GM23338 (cell line): ENCODE results near the gene PSPC1.

ENCODE experiments used
- CREB1 ChIP-seq: fragments of 250-450 bp; sonication (Bioruptor Pico); IDR thresholded peaks from 2 replicates; pipeline ENCODE4 v1.5.0; 2020; ENCODE audit warnings: low read depth, mild to moderate bottlenecking, moderate library complexity
- ETS1 ChIP-seq: IDR thresholded peaks from 2 replicates; pipeline ENCODE4 v1.6.1; 2016; ENCODE audit warnings: antibody characterized with exemption
- EZH2 ChIP-seq: fragments of 200-600 bp; sonication (generic); IDR thresholded peaks from one replicate; pipeline ENCODE4 v1.8.0; 2017; ENCODE audit warnings: antibody characterized with exemption, mild to moderate bottlenecking, low read depth; ENCODE audit not compliant: unreplicated experiment
- EZH2phosphoT487 ChIP-seq: fragments of 200-600 bp; sonication (generic); IDR thresholded peaks from one replicate; pipeline ENCODE4 v1.8.1; 2018; ENCODE audit warnings: antibody characterized with exemption; ENCODE audit not compliant: unreplicated experiment
- JUNB ChIP-seq: IDR thresholded peaks from one replicate; pipeline ENCODE4 v1.6.1; 2016; ENCODE audit warnings: antibody characterized with exemption; ENCODE audit not compliant: unreplicated experiment
- NANOG ChIP-seq: IDR thresholded peaks from 2 replicates; pipeline ENCODE4 v1.6.1; 2016; ENCODE audit warnings: antibody characterized with exemption, borderline replicate concordance
- POLR2AphosphoS5 ChIP-seq: IDR thresholded peaks from 2 replicates; pipeline ENCODE4 v1.6.1; 2016; ENCODE audit warnings: antibody characterized with exemption, low read depth
- STAT1 ChIP-seq: IDR thresholded peaks from one replicate; pipeline ENCODE4 v1.6.1; 2016; ENCODE audit warnings: antibody characterized with exemption; ENCODE audit not compliant: unreplicated experiment
- ZNF114 ChIP-seq: fragments of 250-450 bp; sonication (Bioruptor Pico); IDR thresholded peaks from 2 replicates; pipeline ENCODE4 v1.5.0; 2020; ENCODE audit warnings: mild to moderate bottlenecking, moderate library complexity
- ZNF331 ChIP-seq: fragments of 250-450 bp; sonication (Bioruptor Pico); IDR thresholded peaks from 2 replicates; pipeline ENCODE4 v1.5.0; 2020; ENCODE audit warnings: low read depth, mild to moderate bottlenecking, moderate library complexity
- TF ChIP-seq, protein P1 (sequence below), 2 experiments: fragments of 200-600 bp in 1 of 2; sonication (generic) in 1 of 2; conservative IDR thresholded peaks; 2 replicates each; pipeline versions ENCODE4 v1.5.1 to v1.6.1; 2016 to 2017; ENCODE audit warnings: antibody characterized with exemption in 2 of 2, low read depth in 2 of 2, mild to moderate bottlenecking in 2 of 2, moderate library complexity in 1 of 2
- TF ChIP-seq, protein P2 (sequence below): IDR thresholded peaks from one replicate; pipeline ENCODE4 v1.6.1; 2018; ENCODE audit warnings: antibody characterized with exemption; ENCODE audit not compliant: unreplicated experiment
- TF ChIP-seq, protein P3 (sequence below): fragments of 250-450 bp; sonication (Bioruptor Pico); IDR thresholded peaks from 2 replicates; pipeline ENCODE4 v1.5.0; 2020; ENCODE audit warnings: mild to moderate bottlenecking, moderate library complexity

GRCh38 chr13:19713186-19713965, 69.4 kb downstream of the PSPC1 start:
- TF ChIP-seq, protein P1, sequence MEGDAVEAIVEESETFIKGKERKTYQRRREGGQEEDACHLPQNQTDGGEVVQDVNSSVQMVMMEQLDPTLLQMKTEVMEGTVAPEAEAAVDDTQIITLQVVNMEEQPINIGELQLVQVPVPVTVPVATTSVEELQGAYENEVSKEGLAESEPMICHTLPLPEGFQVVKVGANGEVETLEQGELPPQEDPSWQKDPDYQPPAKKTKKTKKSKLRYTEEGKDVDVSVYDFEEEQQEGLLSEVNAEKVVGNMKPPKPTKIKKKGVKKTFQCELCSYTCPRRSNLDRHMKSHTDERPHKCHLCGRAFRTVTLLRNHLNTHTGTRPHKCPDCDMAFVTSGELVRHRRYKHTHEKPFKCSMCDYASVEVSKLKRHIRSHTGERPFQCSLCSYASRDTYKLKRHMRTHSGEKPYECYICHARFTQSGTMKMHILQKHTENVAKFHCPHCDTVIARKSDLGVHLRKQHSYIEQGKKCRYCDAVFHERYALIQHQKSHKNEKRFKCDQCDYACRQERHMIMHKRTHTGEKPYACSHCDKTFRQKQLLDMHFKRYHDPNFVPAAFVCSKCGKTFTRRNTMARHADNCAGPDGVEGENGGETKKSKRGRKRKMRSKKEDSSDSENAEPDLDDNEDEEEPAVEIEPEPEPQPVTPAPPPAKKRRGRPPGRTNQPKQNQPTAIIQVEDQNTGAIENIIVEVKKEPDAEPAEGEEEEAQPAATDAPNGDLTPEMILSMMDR (conservative IDR thresholded peaks at IDR 0.05; ENCODE audit: low read depth in 2 of 2), result no peak
- no peak for TF ChIP-seq EZH2
- no peak for TF ChIP-seq POLR2AphosphoS5
- TF ChIP-seq EZH2phosphoT487, result no peak
- no peak for TF ChIP-seq NANOG
- TF ChIP-seq, protein P2, sequence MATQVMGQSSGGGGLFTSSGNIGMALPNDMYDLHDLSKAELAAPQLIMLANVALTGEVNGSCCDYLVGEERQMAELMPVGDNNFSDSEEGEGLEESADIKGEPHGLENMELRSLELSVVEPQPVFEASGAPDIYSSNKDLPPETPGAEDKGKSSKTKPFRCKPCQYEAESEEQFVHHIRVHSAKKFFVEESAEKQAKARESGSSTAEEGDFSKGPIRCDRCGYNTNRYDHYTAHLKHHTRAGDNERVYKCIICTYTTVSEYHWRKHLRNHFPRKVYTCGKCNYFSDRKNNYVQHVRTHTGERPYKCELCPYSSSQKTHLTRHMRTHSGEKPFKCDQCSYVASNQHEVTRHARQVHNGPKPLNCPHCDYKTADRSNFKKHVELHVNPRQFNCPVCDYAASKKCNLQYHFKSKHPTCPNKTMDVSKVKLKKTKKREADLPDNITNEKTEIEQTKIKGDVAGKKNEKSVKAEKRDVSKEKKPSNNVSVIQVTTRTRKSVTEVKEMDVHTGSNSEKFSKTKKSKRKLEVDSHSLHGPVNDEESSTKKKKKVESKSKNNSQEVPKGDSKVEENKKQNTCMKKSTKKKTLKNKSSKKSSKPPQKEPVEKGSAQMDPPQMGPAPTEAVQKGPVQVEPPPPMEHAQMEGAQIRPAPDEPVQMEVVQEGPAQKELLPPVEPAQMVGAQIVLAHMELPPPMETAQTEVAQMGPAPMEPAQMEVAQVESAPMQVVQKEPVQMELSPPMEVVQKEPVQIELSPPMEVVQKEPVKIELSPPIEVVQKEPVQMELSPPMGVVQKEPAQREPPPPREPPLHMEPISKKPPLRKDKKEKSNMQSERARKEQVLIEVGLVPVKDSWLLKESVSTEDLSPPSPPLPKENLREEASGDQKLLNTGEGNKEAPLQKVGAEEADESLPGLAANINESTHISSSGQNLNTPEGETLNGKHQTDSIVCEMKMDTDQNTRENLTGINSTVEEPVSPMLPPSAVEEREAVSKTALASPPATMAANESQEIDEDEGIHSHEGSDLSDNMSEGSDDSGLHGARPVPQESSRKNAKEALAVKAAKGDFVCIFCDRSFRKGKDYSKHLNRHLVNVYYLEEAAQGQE, result no peak
- TF ChIP-seq STAT1, result no peak
- no peak for TF ChIP-seq CREB1 (CRISPR knock-in tag)
- no peak for TF ChIP-seq ZNF331 (CRISPR knock-in tag)
- no peak for TF ChIP-seq JUNB
- no peak for TF ChIP-seq ZNF114 (CRISPR knock-in tag)
- no peak for TF ChIP-seq ETS1
- TF ChIP-seq, protein P3, sequence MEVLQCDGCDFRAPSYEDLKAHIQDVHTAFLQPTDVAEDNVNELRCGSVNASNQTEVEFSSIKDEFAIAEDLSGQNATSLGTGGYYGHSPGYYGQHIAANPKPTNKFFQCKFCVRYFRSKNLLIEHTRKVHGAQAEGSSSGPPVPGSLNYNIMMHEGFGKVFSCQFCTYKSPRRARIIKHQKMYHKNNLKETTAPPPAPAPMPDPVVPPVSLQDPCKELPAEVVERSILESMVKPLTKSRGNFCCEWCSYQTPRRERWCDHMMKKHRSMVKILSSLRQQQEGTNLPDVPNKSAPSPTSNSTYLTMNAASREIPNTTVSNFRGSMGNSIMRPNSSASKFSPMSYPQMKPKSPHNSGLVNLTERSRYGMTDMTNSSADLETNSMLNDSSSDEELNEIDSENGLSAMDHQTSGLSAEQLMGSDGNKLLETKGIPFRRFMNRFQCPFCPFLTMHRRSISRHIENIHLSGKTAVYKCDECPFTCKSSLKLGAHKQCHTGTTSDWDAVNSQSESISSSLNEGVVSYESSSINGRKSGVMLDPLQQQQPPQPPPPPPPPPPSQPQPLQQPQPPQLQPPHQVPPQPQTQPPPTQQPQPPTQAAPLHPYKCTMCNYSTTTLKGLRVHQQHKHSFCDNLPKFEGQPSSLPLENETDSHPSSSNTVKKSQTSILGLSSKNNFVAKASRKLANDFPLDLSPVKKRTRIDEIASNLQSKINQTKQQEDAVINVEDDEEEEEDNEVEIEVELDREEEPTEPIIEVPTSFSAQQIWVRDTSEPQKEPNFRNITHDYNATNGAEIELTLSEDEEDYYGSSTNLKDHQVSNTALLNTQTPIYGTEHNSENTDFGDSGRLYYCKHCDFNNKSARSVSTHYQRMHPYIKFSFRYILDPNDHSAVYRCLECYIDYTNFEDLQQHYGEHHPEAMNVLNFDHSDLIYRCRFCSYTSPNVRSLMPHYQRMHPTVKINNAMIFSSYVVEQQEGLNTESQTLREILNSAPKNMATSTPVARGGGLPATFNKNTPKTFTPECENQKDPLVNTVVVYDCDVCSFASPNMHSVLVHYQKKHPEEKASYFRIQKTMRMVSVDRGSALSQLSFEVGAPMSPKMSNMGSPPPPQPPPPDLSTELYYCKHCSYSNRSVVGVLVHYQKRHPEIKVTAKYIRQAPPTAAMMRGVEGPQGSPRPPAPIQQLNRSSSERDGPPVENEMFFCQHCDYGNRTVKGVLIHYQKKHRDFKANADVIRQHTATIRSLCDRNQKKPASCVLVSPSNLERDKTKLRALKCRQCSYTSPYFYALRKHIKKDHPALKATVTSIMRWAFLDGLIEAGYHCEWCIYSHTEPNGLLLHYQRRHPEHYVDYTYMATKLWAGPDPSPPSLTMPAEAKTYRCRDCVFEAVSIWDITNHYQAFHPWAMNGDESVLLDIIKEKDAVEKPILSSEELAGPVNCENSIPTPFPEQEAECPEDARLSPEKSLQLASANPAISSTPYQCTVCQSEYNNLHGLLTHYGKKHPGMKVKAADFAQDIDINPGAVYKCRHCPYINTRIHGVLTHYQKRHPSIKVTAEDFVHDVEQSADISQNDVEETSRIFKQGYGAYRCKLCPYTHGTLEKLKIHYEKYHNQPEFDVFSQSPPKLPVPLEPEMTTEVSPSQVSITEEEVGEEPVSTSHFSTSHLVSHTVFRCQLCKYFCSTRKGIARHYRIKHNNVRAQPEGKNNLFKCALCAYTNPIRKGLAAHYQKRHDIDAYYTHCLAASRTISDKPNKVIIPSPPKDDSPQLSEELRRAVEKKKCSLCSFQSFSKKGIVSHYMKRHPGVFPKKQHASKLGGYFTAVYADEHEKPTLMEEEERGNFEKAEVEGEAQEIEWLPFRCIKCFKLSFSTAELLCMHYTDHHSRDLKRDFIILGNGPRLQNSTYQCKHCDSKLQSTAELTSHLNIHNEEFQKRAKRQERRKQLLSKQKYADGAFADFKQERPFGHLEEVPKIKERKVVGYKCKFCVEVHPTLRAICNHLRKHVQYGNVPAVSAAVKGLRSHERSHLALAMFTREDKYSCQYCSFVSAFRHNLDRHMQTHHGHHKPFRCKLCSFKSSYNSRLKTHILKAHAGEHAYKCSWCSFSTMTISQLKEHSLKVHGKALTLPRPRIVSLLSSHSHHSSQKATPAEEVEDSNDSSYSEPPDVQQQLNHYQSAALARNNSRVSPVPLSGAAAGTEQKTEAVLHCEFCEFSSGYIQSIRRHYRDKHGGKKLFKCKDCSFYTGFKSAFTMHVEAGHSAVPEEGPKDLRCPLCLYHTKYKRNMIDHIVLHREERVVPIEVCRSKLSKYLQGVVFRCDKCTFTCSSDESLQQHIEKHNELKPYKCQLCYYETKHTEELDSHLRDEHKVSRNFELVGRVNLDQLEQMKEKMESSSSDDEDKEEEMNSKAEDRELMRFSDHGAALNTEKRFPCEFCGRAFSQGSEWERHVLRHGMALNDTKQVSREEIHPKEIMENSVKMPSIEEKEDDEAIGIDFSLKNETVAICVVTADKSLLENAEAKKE, result no peak
